WTC11 (cell line): ENCODE measurements around the gene STARD10. TPM values are rescaled to one million over a fixed set of nuclear protein-coding genes. Genes with fewer than 3 reads are reported as not detected.

ENCODE experiments used
- ATAC-seq: fragments of 200-7000 bp; cut with Tn5 transposase; 2 replicates; pipeline ENCODE4 v1.10.0; 2021; ENCODE audit warnings: mild to moderate bottlenecking, moderate library complexity
- CTCF ChIA-PET: fragments of 300-600 bp; sonication (Branson Sonifier 250); formaldehyde crosslinking; loops from one replicate; lab custom pipeline; 2021; ENCODE audit warnings: antibody characterized with exemption; lab: Charles Lee
- POLR2A ChIA-PET: fragments of 350-600 bp; sonication (Branson Sonifier 250); formaldehyde crosslinking; loops from one replicate; lab custom pipeline; 2021; ENCODE audit warnings: antibody characterized with exemption; lab: Charles Lee
- DNase-seq: peaks from one replicate; pipeline ENCODE4 v3.0.0; 2021; ENCODE audit warnings: low spot score
- H3K27ac Mint-ChIP-seq: 2 replicates; pipeline ENCODE4 v1.8.0; 2021; ENCODE audit warnings: mixed read lengths
- H3K27me3 Mint-ChIP-seq: 2 replicates; pipeline ENCODE4 v1.8.0; 2021; ENCODE audit warnings: low read depth, mild to moderate bottlenecking, moderate library complexity, mixed read lengths
- H3K36me3 Mint-ChIP-seq: 2 replicates; pipeline ENCODE4 v1.8.0; 2021; ENCODE audit warnings: mixed read lengths
- H3K4me1 Mint-ChIP-seq: 2 replicates; pipeline ENCODE4 v1.8.0; 2022; ENCODE audit warnings: mixed read lengths
- H3K4me3 Mint-ChIP-seq: 2 replicates; pipeline ENCODE4 v1.8.0; 2021; ENCODE audit warnings: mild to moderate bottlenecking, moderate library complexity, mixed read lengths
- H3K9me3 Mint-ChIP-seq: 2 replicates; pipeline ENCODE4 v1.8.0; 2021; ENCODE audit warnings: mixed read lengths
- CREB1 ChIP-seq: sonication (generic); formaldehyde crosslinking; IDR thresholded peaks from 2 replicates; pipeline ENCODE4 v1.8.0; 2023; ENCODE audit warnings: mild to moderate bottlenecking, missing genetic modification reagents
- CREM ChIP-seq: sonication (generic); formaldehyde crosslinking; IDR thresholded peaks from 2 replicates; pipeline ENCODE4 v1.8.1; 2022; ENCODE audit warnings: mild to moderate bottlenecking, missing genetic modification reagents, moderate library complexity
- E2F1 ChIP-seq: sonication (generic); formaldehyde crosslinking; IDR thresholded peaks from 2 replicates; pipeline ENCODE4 v1.8.0; 2022; ENCODE audit warnings: mild to moderate bottlenecking, missing genetic modification reagents
- E2F4 ChIP-seq: sonication (generic); formaldehyde crosslinking; IDR thresholded peaks from 2 replicates; pipeline ENCODE4 v1.8.1; 2022; ENCODE audit warnings: low read depth, mild to moderate bottlenecking, moderate library complexity, missing genetic modification reagents, borderline replicate concordance
- ESRRA ChIP-seq: sonication (generic); formaldehyde crosslinking; IDR thresholded peaks from 2 replicates; pipeline ENCODE4 v1.8.1; 2022; ENCODE audit warnings: mild to moderate bottlenecking, missing genetic modification reagents, borderline replicate concordance
- ETV6 ChIP-seq: sonication (generic); formaldehyde crosslinking; IDR thresholded peaks from 2 replicates; pipeline ENCODE4 v1.8.1; 2022; ENCODE audit warnings: mild to moderate bottlenecking, missing genetic modification reagents
- FOXJ3 ChIP-seq: sonication (generic); formaldehyde crosslinking; IDR thresholded peaks from 2 replicates; pipeline ENCODE4 v1.9.0; 2021; ENCODE audit warnings: missing genetic modification reagents, mild to moderate bottlenecking, borderline replicate concordance
- FOXK1 ChIP-seq: sonication (generic); formaldehyde crosslinking; IDR thresholded peaks from 2 replicates; pipeline ENCODE4 v1.8.0; 2022; ENCODE audit warnings: mild to moderate bottlenecking, moderate library complexity, missing genetic modification reagents
- FOXP4 ChIP-seq: sonication (generic); formaldehyde crosslinking; IDR thresholded peaks from 2 replicates; pipeline ENCODE4 v1.8.0; 2022; ENCODE audit warnings: mild to moderate bottlenecking, missing genetic modification reagents
- MAX ChIP-seq: sonication (generic); formaldehyde crosslinking; IDR thresholded peaks from 2 replicates; pipeline ENCODE4 v1.8.0; 2022; ENCODE audit warnings: mild to moderate bottlenecking, missing genetic modification reagents
- MYBL2 ChIP-seq: sonication (generic); formaldehyde crosslinking; IDR thresholded peaks from 2 replicates; pipeline ENCODE4 v1.8.1; 2023; ENCODE audit warnings: mild to moderate bottlenecking, moderate library complexity, missing genetic modification reagents
- NFE2L1 ChIP-seq: sonication (generic); formaldehyde crosslinking; IDR thresholded peaks from 2 replicates; pipeline ENCODE4 v1.8.1; 2023; ENCODE audit warnings: missing genetic modification reagents
- SMAD3 ChIP-seq: sonication (generic); formaldehyde crosslinking; IDR thresholded peaks from 2 replicates; pipeline ENCODE4 v1.8.0; 2022; ENCODE audit warnings: missing genetic modification reagents, mild to moderate bottlenecking, borderline replicate concordance
- SOX15 ChIP-seq: fragments of 250-450 bp; sonication (Bioruptor Pico); IDR thresholded peaks from 2 replicates; pipeline ENCODE4 v1.9.0; 2021; ENCODE audit warnings: mild to moderate bottlenecking
- ZBTB21 ChIP-seq: sonication (generic); formaldehyde crosslinking; IDR thresholded peaks from 2 replicates; pipeline ENCODE4 v1.8.1; 2023; ENCODE audit warnings: mild to moderate bottlenecking, missing genetic modification reagents, borderline replicate concordance
- ZNF263 ChIP-seq: sonication (generic); formaldehyde crosslinking; IDR thresholded peaks from 2 replicates; pipeline ENCODE4 v1.8.1; 2022; ENCODE audit warnings: low read depth, mild to moderate bottlenecking, moderate library complexity, missing genetic modification reagents
- ZNF416 ChIP-seq: fragments of 250-450 bp; sonication (Bioruptor Pico); IDR thresholded peaks from 2 replicates; pipeline ENCODE4 v1.9.0; 2021; ENCODE audit warnings: mild to moderate bottlenecking, inconsistent platforms
- ZNF423 ChIP-seq: fragments of 250-450 bp; sonication (Bioruptor Pico); IDR thresholded peaks from 2 replicates; pipeline ENCODE4 v2.1.2; 2022; ENCODE audit warnings: mild to moderate bottlenecking, moderate library complexity
- ZNF425 ChIP-seq: fragments of 250-450 bp; sonication (Bioruptor Pico); conservative IDR thresholded peaks from 2 replicates; pipeline ENCODE4 v1.9.0; 2021; ENCODE audit warnings: mild to moderate bottlenecking
- total RNA-seq: library from RNA; stranded (reverse); gene quantifications from 3 replicates; pipeline ENCODE4 v1.2.3, GENCODE V29; 2021
- TF ChIP-seq, protein P1 (sequence below): sonication (generic); formaldehyde crosslinking; IDR thresholded peaks from 2 replicates; pipeline ENCODE4 v1.8.1; 2023; ENCODE audit warnings: mild to moderate bottlenecking, moderate library complexity, missing genetic modification reagents
- TF ChIP-seq, protein P2 (sequence below): sonication (generic); formaldehyde crosslinking; IDR thresholded peaks from 2 replicates; pipeline ENCODE4 v1.8.1; 2023; ENCODE audit warnings: mild to moderate bottlenecking, missing genetic modification reagents, moderate library complexity
- TF ChIP-seq, protein P3 (sequence below): sonication (generic); formaldehyde crosslinking; IDR thresholded peaks from 2 replicates; pipeline ENCODE4 v1.8.0; 2023; ENCODE audit warnings: mild to moderate bottlenecking, missing genetic modification reagents

The STARD10 gene
- total RNA-seq, 1 experiment from 2014 or later = 32.0 TPM

GRCh38 chr11:72813740-72814285 lies 20.0 kb upstream of the STARD10 start (continued):
- TF ChIP-seq CREB1 = peak; percentile 77
- TF ChIP-seq E2F1 (CRISPR knock-in tag) = no peak
- no peak for TF ChIP-seq ZNF416 (CRISPR knock-in tag)
- TF ChIP-seq FOXJ3 (CRISPR knock-in tag) = no peak
- TF ChIP-seq, protein P1, sequence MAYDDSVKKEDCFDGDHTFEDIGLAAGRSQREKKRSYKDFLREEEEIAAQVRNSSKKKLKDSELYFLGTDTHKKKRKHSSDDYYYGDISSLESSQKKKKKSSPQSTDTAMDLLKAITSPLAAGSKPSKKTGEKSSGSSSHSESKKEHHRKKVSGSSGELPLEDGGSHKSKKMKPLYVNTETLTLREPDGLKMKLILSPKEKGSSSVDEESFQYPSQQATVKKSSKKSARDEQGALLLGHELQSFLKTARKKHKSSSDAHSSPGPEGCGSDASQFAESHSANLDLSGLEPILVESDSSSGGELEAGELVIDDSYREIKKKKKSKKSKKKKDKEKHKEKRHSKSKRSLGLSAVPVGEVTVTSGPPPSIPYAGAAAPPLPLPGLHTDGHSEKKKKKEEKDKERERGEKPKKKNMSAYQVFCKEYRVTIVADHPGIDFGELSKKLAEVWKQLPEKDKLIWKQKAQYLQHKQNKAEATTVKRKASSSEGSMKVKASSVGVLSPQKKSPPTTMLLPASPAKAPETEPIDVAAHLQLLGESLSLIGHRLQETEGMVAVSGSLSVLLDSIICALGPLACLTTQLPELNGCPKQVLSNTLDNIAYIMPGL (CRISPR knock-in tag) = no peak
- peak; percentile 5; the same call in 1 of the 2 replicates for TF ChIP-seq ZNF263
- peak; percentile 93 for TF ChIP-seq MAX (CRISPR knock-in tag)
- TF ChIP-seq, protein P2, sequence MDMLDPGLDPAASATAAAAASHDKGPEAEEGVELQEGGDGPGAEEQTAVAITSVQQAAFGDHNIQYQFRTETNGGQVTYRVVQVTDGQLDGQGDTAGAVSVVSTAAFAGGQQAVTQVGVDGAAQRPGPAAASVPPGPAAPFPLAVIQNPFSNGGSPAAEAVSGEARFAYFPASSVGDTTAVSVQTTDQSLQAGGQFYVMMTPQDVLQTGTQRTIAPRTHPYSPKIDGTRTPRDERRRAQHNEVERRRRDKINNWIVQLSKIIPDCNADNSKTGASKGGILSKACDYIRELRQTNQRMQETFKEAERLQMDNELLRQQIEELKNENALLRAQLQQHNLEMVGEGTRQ = no peak
- TF ChIP-seq FOXP4 (CRISPR knock-in tag) = peak; percentile 39; the same call in 1 of the 2 replicates
- no peak for TF ChIP-seq ZNF425 (CRISPR knock-in tag)
- TF ChIP-seq CREM (CRISPR knock-in tag) = 0 out of 2 replicates have a peak, but pooled peaks have one; percentile 32
- peak; percentile 75; the same call in 1 of the 2 replicates for TF ChIP-seq ETV6 (CRISPR knock-in tag)
- no peak for TF ChIP-seq SOX15 (CRISPR knock-in tag)
- TF ChIP-seq SMAD3 (CRISPR knock-in tag) = 0 out of 2 replicates have a peak, but pooled peaks have one; percentile 34
- no peak for TF ChIP-seq ZBTB21 (CRISPR knock-in tag)
- TF ChIP-seq MYBL2 (CRISPR knock-in tag) = 0 out of 2 replicates have a peak, but pooled peaks have one; percentile 32

DNA sequence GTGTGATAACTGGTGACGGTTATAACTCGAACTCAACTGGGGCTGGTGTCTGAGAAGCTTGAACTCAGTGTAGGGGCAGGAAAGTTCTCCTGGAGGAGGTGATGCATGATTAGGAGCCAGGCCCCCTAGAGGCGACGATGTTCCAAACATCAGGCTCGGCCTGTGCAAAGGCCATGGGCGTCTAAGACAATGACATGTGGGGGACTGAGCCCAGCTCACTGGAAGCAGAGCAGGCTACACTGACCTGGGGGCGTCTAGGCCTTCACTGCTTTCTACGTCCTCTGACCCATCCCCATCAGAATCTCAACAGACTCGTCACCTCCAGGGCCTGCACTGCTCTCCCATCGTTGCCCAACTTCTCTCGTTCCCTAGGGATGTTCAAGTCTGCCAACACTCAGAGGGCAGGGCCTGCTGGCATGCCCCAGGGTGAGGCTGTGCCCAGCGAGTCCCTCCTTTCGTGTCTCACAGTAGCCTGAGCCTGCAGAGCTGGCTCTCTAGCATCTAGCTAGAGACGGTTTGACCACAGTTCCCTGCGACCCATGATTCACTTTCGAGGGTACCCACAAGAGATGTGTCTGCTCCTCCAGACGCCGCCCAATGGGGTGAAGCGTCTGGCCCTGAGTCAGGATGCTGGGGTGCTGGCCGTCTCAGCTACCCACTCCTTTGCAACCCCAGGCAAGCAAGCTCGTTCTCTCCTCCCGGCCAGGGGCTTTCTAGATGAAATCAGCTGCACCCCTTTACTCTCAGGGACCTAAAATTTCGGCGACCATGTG lies 19.3 kb upstream of the STARD10 start:
- ATAC-seq = peak; percentile 43
- H3K4me1 Mint-ChIP-seq = peaks cover 26% of the 10 kb centered on the region
- H3K4me3 Mint-ChIP-seq = peak overlapping the region; percentile 90
- CTCF ChIA-PET = interaction anchor here (0.5 to 4.0 kb wide), 25 partner anchors 9 to 522 kb away, joined by 3 to 54 read pairs (median 6); partner anchors contain the start of genes FCHSD2 and STARD10
- H3K27ac Mint-ChIP-seq = 0 out of 2 replicates have a peak overlapping the region, but pooled peaks have one; percentile 90
- DNase-seq = peak; percentile 72
- peaks cover 6% of the 10 kb centered on the region; the same call in 1 of the 2 replicates for H3K36me3 Mint-ChIP-seq
- no peaks in the 10 kb centered on the region for H3K9me3 Mint-ChIP-seq
- POLR2A ChIA-PET = interaction anchor here (0.7 to 1.4 kb wide), 3 partner anchors 19 to 424 kb away, joined by 3 to 6 read pairs (median 5); partner anchors contain the start of gene STARD10
- H3K27me3 Mint-ChIP-seq = peaks cover 22% of the 10 kb centered on the region
- no peak for TF ChIP-seq E2F4 (CRISPR knock-in tag)
- TF ChIP-seq ESRRA (CRISPR knock-in tag) = no peak
- TF ChIP-seq, protein P3, sequence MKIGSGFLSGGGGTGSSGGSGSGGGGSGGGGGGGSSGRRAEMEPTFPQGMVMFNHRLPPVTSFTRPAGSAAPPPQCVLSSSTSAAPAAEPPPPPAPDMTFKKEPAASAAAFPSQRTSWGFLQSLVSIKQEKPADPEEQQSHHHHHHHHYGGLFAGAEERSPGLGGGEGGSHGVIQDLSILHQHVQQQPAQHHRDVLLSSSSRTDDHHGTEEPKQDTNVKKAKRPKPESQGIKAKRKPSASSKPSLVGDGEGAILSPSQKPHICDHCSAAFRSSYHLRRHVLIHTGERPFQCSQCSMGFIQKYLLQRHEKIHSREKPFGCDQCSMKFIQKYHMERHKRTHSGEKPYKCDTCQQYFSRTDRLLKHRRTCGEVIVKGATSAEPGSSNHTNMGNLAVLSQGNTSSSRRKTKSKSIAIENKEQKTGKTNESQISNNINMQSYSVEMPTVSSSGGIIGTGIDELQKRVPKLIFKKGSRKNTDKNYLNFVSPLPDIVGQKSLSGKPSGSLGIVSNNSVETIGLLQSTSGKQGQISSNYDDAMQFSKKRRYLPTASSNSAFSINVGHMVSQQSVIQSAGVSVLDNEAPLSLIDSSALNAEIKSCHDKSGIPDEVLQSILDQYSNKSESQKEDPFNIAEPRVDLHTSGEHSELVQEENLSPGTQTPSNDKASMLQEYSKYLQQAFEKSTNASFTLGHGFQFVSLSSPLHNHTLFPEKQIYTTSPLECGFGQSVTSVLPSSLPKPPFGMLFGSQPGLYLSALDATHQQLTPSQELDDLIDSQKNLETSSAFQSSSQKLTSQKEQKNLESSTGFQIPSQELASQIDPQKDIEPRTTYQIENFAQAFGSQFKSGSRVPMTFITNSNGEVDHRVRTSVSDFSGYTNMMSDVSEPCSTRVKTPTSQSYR (CRISPR knock-in tag) = no peak
- TF ChIP-seq FOXK1 (CRISPR knock-in tag) = no peak
- no peak for TF ChIP-seq NFE2L1 (CRISPR knock-in tag)
- TF ChIP-seq ZNF423 (CRISPR knock-in tag) = no peak
